Activated CD4-positive, alpha-beta memory T cell treated with anti-CD3 and anti-CD28 coated beads for 36 hours (primary cell): ENCODE results near the gene COL9A1. TPM values are rescaled to one million over a fixed set of nuclear protein-coding genes. Genes with fewer than 3 reads are reported as not detected.
"Not testable (repeated sequence)": the region's sequence is repeated elsewhere in the genome, so short reads cannot be mapped to it uniquely, and the experiment has no call there.

Experiments
- CTCF ChIA-PET: fragments of 350-600 bp; sonication (Branson Sonifier 250); formaldehyde crosslinking; loops from one replicate; lab custom pipeline; 2021; ENCODE audit warnings: antibody characterized with exemption, inconsistent platforms; lab: Charles Lee
- POLR2A ChIA-PET: fragments of 350-600 bp; sonication (Branson Sonifier 250); formaldehyde crosslinking; loops from one replicate; lab custom pipeline; 2021; ENCODE audit warnings: antibody characterized with exemption; lab: Charles Lee
- DNase-seq: peaks from one replicate; pipeline ENCODE4 v3.0.0-alpha.2; 2020
- H3K27ac Mint-ChIP-seq: one replicate; pipeline ENCODE4 v1.8.0; 2021; ENCODE audit warnings: mixed read lengths
- H3K27me3 Mint-ChIP-seq: one replicate; pipeline ENCODE4 v1.8.0; 2021; ENCODE audit warnings: mixed read lengths
- H3K36me3 Mint-ChIP-seq: one replicate; pipeline ENCODE4 v1.8.0; 2021; ENCODE audit warnings: mixed read lengths
- H3K4me1 Mint-ChIP-seq: one replicate; pipeline ENCODE4 v1.8.0; 2021; ENCODE audit warnings: low read depth, mixed read lengths
- H3K4me3 Mint-ChIP-seq: one replicate; pipeline ENCODE4 v1.8.0; 2021; ENCODE audit warnings: mild to moderate bottlenecking, mixed read lengths
- H3K9me3 Mint-ChIP-seq: one replicate; pipeline ENCODE4 v1.8.0; 2021; ENCODE audit warnings: mixed read lengths
- intact Hi-C: fragments of 100-400 bp; cut with micrococcal nuclease; formaldehyde crosslinking; loops from one replicate; pipeline ENCODE4 v1.15.1; 2023
- total RNA-seq, 2 experiments: library from RNA; stranded (reverse); gene quantifications; one replicate each; pipeline ENCODE4 v1.2.3, GENCODE V29; 2021

The COL9A1 gene
- not detected for total RNA-seq

DNA sequence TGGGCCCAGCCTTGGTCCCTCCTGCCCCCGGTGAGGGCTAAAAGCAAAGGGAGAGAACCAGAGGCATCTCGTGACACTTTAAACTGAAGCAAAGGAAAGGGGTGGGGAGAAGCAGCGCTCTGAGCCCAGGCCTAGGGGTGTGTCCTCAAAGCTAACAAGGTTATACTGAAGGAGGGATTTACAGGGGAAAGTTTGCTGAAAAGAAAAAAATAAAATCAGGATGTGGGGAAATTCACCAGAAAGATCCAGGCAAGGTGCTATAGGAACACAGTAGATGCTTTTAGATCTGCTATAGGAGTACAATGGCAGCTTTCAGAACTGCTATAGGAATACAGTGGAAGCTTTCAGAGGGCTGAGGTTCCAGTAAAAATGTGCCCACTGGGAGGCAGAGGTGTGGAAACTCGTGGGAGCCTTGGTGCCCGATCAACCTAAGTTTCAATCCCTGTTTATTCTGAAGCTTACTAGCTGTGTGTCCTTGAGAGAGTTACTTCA lies at the start of gene COL9A1:
Gene COL9A1, minus strand, starts transcription at position 51 of the 492 bp plus-strand sequence. CDS start 160 bp downstream, outside the sequence.
- Mint-ChIP-seq H3K4me1 (no peaks in the 10 kb centered on the region), H3K27me3 (peaks cover 19% of the 10 kb centered on the region), H3K9me3 (no peaks in the 10 kb centered on the region), H3K27ac (no peak within 1 kb of the TSS), H3K4me3 (no peak within 1 kb of the TSS), H3K36me3 (no peaks in the 10 kb centered on the region)
- CTCF ChIA-PET, result no interaction called here
- DNase-seq, result no peak
- intact Hi-C loops, result no loop called here
- POLR2A ChIA-PET, result no interaction called here

DNA sequence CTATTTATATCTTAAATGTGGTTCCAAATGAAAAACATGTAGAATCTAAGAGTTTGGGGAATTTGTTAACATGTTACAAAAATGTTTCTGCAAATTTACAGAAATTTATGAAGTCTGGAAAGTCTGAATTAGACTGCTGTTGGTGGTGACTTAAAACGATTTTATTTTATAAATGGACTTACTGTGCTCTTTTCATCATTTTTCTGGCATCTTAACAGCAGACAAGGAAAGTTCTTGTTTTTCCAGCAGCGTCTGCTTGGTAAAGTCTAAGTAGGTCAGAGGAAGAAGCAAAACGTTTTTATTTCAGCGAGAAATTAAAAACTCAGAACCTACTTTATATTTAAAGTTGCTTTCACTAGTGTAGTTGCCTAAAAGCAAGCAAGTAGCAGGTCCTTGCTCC lies 48.6 kb upstream of the COL9A1 start:
- no peak for DNase-seq
- intact Hi-C loops, result no loop called here
- Mint-ChIP-seq H3K9me3 (no peaks in the 10 kb centered on the region), H3K4me3 (no peak overlapping the region), H3K27me3 (no peaks in the 10 kb centered on the region), H3K36me3 (no peaks in the 10 kb centered on the region), H3K27ac (no peak overlapping the region), H3K4me1 (no peaks in the 10 kb centered on the region)
- ChIA-PET CTCF (interaction anchor here (1.2 kb wide), 1 partner anchor 13 kb away, joined by 3 read pairs; no protein-coding TSS in a partner anchor), POLR2A (no interaction called here)

DNA sequence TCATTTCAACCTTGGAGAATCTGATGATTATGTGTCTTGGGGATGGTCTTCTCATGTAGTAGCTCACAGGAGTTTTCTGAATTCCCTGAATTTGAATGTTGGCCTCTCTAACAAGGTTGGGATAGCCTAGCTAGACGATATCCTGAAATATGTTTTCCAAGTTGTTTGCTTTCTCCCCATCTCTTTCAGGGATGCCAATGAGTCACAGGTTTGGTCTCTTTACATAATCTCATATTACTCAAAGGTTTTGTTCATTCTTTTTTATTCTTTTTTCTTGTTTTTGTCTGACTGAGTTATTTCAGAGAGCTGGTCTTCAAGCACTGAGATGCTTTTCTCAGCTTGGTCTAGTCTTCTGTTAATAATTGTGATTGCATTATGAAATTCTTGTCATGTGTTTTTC lies 42.7 kb upstream of the COL9A1 start:
- H3K27ac Mint-ChIP-seq, result no peak overlapping the region

DNA sequence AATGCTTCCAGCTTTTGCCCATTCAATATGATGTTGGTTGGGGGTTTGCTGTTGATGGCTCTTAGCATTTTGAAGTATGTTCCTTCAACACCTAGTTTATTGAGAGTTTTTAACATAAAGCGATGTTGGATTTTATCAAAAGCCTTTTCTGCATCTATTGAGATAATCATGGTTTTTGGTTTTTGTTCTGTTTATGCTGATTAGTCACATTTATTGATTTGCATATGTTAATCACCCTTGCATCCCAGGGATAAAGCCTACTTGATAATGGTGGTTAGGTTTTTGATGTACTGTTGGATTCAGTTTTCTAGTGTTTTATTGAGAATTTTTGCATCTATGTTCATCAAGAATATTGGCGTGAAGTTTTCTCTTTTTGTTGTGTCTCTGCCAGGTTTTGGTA lies 40.4 kb upstream of the COL9A1 start:
- no peak overlapping the region for H3K27ac Mint-ChIP-seq
- POLR2A ChIA-PET, result no interaction called here
- intact Hi-C loops, result no loop called here
- no peaks in the 10 kb centered on the region for H3K4me1 Mint-ChIP-seq
- H3K36me3 Mint-ChIP-seq, result no peaks in the 10 kb centered on the region
- DNase-seq, result no peak
- no peak overlapping the region for H3K4me3 Mint-ChIP-seq
- H3K9me3 Mint-ChIP-seq, result no peaks in the 10 kb centered on the region
- peaks cover 2% of the 10 kb centered on the region for H3K27me3 Mint-ChIP-seq
- CTCF ChIA-PET, result no interaction called here

More for the DNA sequence above, 42.7 kb upstream of the COL9A1 start:
- DNase-seq, result no peak
- Mint-ChIP-seq H3K4me1 (no peaks in the 10 kb centered on the region), H3K9me3 (no peaks in the 10 kb centered on the region), H3K36me3 (no peaks in the 10 kb centered on the region), H3K4me3 (no peak overlapping the region), H3K27me3 (peaks cover 2% of the 10 kb centered on the region)
- intact Hi-C loops, result no loop called here
- ChIA-PET POLR2A (no interaction called here), CTCF (interaction anchor here (0.8 to 1.3 kb wide), 3 partner anchors 20 to 35 kb away, joined by 3 to 6 read pairs (median 3); no protein-coding TSS in a partner anchor)

DNA sequence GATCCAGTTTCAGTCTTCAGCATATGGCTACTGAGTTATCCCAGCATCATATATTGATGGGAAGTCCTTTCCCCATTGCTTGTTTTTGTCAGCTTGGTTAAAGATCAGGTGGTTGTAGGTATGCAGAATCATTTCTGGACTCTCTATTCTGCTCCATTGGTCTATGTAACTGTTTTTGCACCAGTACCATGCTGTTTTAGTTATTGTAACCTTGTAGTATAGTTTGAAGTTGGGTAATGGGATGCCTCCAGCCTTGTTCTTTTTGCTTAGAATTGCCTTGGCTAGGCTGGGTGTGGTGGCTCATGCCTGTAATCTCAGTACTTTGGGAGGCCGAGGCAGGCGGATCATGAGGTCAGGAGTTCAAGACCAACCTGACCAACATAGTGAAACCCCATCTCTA lies 36.9 kb upstream of the COL9A1 start:
- H3K4me1 Mint-ChIP-seq, POLR2A ChIA-PET, H3K27me3 Mint-ChIP-seq, CTCF ChIA-PET, intact Hi-C loops, H3K36me3 Mint-ChIP-seq, H3K4me3 Mint-ChIP-seq, H3K27ac Mint-ChIP-seq, DNase-seq, H3K9me3 Mint-ChIP-seq: not testable (repeated sequence)

DNA sequence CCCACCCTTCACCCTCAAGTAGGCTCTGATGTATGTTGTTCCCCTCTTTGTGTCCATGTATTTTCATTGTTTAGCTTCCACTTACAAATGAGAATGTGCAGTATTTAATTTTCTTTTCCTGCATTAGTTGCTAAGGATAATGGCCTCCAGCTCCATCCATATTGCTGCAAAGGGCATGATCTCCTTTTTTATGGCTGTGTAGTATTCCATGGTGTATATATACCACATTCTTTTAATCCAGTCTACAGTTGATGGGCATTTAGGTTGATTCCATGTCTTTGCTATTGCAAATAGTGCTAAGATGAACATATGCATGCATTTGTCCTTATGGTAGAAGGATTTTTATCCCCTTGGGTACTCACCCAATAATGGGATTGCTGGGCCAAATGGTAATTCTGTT lies 35.9 kb upstream of the COL9A1 start:
- Mint-ChIP-seq H3K4me3 (no peak overlapping the region), H3K27me3 (peaks cover 9% of the 10 kb centered on the region), H3K27ac (no peak overlapping the region), H3K9me3 (peaks cover 5% of the 10 kb centered on the region), H3K36me3 (no peaks in the 10 kb centered on the region), H3K4me1 (no peaks in the 10 kb centered on the region)
- CTCF ChIA-PET, result no interaction called here
- POLR2A ChIA-PET, result no interaction called here
- no peak for DNase-seq
- intact Hi-C loops, result no loop called here

DNA sequence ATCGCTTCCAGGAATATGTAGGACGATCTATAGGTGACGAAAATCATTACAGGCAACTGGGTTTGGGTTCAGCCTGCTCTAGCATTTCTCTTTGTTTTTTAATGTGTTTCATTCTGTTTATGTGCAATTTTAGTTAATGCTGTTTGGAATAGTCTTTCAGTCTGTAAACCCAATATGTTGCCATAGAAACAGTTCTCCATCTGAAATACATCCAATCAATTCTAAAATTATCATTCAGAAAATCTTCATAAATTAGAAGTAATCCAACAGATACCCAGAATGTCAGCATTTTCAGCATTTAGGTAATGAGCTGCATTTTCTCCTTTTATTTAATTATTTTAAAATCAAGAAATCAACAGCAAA lies 34.8 kb upstream of the COL9A1 start:
- no peak for DNase-seq
- Mint-ChIP-seq H3K27me3 (peaks cover 15% of the 10 kb centered on the region), H3K27ac (no peak overlapping the region), H3K36me3 (no peaks in the 10 kb centered on the region), H3K4me3 (no peak overlapping the region), H3K4me1 (no peaks in the 10 kb centered on the region), H3K9me3 (peaks cover 5% of the 10 kb centered on the region)
- POLR2A ChIA-PET, result no interaction called here
- intact Hi-C loops, result no loop called here
- CTCF ChIA-PET, result interaction anchor here (0.7 kb wide), 1 partner anchor 512 kb away, joined by 3 read pairs; no protein-coding TSS in a partner anchor

DNA sequence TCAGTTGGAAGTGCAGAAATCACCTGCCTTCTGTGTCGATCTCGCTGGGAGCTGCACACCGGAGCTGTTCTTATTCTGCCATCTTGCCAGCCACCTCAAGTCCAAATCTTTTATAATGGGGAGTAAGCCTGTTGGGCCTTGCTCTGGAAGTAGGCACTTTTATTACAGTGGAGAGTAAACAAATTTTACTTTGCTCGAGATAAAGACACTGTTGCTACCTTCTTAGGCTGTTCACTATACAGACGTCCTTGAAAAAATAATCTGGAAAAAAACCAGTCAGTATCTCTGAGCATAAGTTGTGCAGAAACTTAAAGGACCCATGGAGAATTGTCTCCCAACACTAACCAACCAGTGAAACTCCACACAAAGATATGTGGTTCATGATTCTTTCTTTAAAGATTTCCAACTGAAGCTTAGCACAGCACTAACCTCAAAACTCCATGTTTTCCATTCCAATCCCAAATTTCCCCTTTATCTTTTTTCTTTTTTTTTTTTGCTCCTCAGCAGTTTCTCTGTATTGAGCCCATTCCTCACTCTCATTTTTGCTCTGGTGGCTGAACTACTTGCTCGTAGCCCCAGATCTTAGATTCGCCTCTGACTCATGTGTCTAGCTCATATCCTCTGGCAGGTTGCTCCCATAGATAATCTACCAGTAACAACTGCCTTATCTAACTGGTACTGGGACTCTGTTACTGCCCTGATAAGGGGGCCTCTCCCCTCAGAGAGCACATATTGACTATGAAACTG lies 34.3 kb upstream of the COL9A1 start:
- H3K27me3 Mint-ChIP-seq, result peaks cover 15% of the 10 kb centered on the region

DNA sequence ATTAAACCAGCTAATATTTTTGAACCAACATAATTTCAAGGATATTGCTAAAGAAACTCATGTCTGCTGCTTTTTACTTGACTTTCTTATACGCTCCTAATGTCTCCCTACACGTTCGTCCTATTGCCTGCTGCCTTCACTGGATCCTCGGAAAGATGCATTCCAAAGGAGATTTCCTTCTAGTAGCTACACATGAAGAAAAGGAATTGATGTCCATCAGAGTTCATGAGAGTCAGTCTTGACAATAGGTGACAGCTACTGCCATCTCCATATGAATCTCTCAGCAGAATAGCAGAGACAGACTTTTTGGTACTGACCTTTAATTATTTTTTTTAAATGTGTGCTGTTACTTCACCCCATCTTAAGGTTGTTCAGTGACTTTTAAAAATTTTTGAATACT lies 24.2 kb upstream of the COL9A1 start:
- Mint-ChIP-seq H3K4me3 (no peak overlapping the region), H3K27ac (no peak overlapping the region), H3K36me3 (no peaks in the 10 kb centered on the region), H3K9me3 (peaks cover 3% of the 10 kb centered on the region), H3K4me1 (no peaks in the 10 kb centered on the region), H3K27me3 (peaks cover 2% of the 10 kb centered on the region)
- intact Hi-C loops, result no loop called here
- POLR2A ChIA-PET, result no interaction called here
- no peak for DNase-seq
- CTCF ChIA-PET, result interaction anchor here (1.5 to 2.0 kb wide), 2 partner anchors 18 to 106 kb away, joined by 3 to 11 read pairs; no protein-coding TSS in a partner anchor

More for the DNA sequence above, 34.3 kb upstream of the COL9A1 start:
- intact Hi-C loops, result no loop called here
- ChIA-PET POLR2A (no interaction called here), CTCF (interaction anchor here (0.7 kb wide), 1 partner anchor 513 kb away, joined by 3 read pairs; no protein-coding TSS in a partner anchor)
- H3K4me1 Mint-ChIP-seq, result no peaks in the 10 kb centered on the region
- no peak overlapping the region for H3K4me3 Mint-ChIP-seq
- H3K36me3 Mint-ChIP-seq, result no peaks in the 10 kb centered on the region
- no peak overlapping the region for H3K27ac Mint-ChIP-seq
- H3K9me3 Mint-ChIP-seq, result peaks cover 5% of the 10 kb centered on the region
- no peak for DNase-seq

DNA sequence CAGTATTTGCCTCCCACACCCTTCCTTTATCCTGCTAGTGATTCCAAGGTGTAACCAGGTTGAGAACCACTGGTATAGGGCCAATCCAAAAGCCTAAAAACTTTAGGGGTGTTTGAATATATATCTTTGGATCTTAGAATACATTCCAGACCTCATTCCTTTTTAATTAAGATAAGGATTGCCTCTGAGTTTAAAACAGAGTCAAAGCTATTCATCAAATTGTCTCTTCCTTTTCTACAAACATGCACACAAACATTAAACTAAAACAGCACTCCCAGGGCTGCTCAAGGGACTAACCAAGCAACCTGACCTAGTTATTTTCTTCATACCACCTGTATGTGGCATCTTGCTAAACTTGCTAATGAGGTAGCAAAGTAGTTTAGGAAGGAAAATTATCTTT lies 22.1 kb upstream of the COL9A1 start:
- Mint-ChIP-seq H3K9me3 (no peaks in the 10 kb centered on the region), H3K27me3 (peaks cover 2% of the 10 kb centered on the region), H3K4me3 (no peak overlapping the region), H3K36me3 (no peaks in the 10 kb centered on the region), H3K27ac (no peak overlapping the region), H3K4me1 (no peaks in the 10 kb centered on the region)
- ChIA-PET POLR2A (no interaction called here), CTCF (no interaction called here)
- no peak for DNase-seq
- intact Hi-C loops, result no loop called here

DNA sequence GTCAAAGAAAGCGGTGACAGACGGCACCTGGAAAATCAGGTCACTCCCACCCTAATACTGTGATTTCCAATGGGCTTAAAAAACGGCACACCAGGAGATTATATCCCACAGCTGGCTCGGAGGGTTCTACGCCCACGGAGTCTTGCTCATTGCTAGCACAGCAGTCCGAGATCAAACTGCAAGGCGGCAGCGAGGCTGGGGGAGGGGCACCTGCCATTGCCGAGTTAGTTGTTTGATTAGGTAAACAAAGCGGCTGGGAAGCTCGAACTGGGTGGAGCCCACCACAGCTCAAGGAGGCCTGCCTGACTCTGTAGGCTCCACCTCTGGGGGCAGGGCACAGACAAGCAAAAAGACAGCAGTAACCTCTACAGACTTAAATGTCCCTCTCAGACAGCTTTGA lies 14.9 kb upstream of the COL9A1 start:
- intact Hi-C loops, H3K9me3 Mint-ChIP-seq, H3K4me3 Mint-ChIP-seq, DNase-seq, H3K4me1 Mint-ChIP-seq, H3K27ac Mint-ChIP-seq, CTCF ChIA-PET, POLR2A ChIA-PET, H3K36me3 Mint-ChIP-seq: not testable (repeated sequence)
- peaks cover 21% of the 10 kb centered on the region for H3K27me3 Mint-ChIP-seq

DNA sequence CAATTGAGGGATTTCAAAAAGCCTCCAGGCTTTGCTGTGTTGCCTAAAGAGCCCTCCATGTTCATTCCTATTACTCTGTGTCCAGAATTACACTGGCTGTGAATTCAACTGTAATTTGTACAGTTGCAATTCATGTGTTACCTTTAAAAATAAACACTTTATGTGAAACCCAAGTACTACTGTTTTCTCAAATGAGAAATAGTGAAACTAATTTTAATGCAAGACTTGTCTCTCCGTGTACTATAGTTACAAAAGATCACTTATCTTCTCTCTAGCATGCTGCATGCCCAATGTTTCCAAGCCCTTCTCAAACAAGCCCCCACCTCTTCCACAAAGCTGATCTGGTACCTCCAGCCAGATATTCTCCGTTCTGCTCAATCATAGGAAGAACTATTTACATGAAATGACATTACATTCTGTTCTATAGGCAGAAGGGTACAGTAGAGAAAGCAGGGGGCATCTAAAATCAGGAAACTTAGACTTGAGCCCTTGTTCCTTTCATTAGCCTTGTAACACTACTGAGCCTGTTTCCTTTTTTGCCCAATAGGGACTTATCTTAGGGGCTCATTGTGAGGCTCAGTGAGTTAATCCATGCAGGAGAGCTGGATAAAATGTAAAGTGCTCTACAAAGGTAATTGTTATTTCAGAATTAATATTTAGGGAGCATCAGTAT lies 12.3 kb upstream of the COL9A1 start:
- H3K4me3 Mint-ChIP-seq, result no peak overlapping the region
- no peak for DNase-seq
- CTCF ChIA-PET, result no interaction called here
- H3K27ac Mint-ChIP-seq, result no peak overlapping the region
- peaks cover 2% of the 10 kb centered on the region for H3K4me1 Mint-ChIP-seq
- peaks cover 21% of the 10 kb centered on the region for H3K27me3 Mint-ChIP-seq
- POLR2A ChIA-PET, result no interaction called here
- no peaks in the 10 kb centered on the region for H3K9me3 Mint-ChIP-seq
- no peaks in the 10 kb centered on the region for H3K36me3 Mint-ChIP-seq
- intact Hi-C loops, result no loop called here
